ENCODE measurements around the gene NTF3.

NTF3 gene

DNA sequence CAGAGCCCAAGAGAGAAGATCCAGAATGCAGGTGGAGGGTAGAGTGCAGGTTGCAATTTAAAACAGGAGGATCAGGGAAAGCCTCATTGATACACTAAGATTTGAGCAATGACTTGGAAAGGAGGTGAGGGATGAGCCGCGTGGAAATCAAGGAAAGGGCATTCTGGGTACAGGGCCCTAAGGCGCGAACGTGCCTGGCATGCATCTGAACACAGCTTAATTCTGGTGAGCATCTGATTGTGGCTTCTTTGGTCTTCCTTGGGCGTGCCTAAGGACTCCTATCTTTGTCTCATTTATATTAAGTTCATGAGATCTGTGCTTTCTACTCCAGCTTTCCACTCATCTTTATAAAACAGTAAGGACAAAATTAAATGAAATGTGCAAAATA, 79.3 kb downstream of the NTF3 start:
- no peak for DNase-seq (ENCODE audit: low read depth)

DNA sequence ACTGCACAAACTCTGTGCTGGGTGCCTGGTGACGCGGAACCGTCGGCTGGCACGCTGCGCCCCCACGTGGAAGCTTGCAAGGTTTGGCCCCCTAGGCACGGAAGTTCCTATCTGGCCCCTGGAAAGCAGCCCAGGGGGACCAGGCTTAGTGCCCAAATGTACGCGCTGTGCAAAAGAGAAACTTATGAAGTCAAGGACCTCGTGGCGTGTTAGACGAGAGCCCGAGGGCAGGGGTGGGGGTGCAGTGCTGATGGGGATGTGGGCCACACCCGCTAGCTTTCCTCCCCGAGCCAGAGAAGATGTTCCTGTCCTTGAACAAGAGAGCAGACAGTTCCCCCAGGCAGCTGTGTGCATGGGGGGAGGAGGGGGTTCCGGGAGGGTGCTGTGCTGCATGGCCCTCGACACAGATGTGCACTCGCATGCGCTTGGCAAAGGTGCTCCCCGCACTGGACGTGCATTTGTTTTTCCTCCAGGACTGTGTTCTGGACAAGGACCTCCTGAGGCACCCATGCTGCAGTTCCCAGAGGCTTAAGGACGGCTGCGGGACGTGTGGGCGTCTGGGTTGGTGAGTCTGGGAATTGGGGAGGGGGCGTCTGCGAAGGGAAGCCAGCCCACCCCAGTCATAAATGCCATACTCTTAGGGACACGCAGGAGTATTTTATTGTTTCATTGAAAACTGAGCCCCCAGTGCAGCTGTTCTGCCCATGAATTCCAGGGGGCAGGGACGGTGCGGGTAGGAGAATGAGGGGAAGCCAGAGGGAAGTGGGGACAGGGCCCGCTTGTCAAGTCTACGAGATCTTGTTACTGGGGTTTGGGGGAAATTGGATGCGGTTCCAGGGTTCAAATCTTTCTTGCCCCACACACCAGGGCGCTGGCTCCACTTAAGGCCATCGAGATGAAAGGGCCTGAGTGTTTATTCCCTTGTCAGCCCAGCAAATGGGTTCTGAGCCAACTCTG, 80.0 kb downstream of the NTF3 start:
- DNase-seq (ENCODE audit: low read depth) = no peak

DNA sequence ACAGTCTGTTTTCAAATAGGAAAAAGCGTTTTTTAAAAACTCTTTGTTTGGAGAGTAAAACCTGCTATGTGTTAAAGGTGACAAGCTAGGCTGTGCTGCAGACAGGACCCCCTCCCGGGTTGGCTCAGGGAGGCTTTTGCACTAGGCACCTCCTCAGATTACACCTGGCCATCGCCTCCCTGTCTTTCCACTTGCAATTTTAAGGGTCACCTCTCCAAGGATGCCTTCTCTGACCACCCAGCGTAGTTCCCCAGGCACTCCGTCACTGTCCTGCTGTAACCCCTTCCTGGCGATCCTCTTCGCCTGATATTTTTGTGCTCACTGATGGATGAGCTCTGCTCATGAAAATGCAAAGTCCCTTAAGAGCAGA, 80.7 kb downstream of the NTF3 start:
- DNase-seq (ENCODE audit: low read depth) = no peak

- DNase-seq (ENCODE audit: low read depth) = no peak
These were observed 81.5 kb downstream of the NTF3 start for GRCh38 chr12:5513406-5513805.

- no peak for DNase-seq (ENCODE audit: low read depth)
These were observed 82.1 kb downstream of the NTF3 start for GRCh38 chr12:5514016-5514415.

DNA sequence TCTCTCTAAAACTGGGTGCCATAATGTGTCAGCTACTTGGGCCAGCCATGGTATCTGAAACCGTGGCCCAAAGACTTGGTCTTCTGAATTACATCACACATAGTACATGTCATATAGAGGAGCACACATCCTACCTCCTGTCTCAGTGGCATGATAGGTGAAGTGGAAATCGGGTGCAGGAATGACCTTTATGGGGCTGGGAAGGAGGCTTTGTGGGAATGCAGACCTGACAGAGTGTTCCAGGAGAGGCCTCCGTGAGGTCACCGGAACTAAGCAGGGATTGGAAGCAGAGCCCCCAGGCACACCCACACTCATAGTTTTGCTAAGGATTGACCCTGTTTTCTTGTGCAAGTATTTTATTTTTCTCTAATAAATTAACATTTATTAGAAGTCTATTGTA, 82.6 kb downstream of the NTF3 start:
- no peak for DNase-seq (ENCODE audit: low read depth)

DNA sequence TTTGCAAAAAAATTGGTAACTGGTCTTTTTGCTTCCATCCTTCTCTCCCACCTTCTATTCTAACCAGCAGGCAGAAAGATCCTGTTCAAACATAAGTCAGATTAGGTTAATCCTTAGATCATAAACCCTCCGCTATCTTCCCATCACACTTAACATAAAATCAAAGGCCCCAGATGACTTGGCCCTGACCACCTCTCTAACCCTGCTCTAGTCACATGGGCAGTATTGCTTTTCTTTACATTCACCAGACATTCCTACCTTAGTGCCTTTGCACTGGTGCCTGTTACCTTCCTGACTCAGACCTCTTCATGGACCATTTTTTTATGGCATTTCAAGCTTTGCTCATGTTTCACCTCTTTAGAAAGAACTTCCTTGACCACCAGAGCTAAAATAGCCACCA, 83.5 kb downstream of the NTF3 start:
- DNase-seq (ENCODE audit: low read depth) = no peak

DNA sequence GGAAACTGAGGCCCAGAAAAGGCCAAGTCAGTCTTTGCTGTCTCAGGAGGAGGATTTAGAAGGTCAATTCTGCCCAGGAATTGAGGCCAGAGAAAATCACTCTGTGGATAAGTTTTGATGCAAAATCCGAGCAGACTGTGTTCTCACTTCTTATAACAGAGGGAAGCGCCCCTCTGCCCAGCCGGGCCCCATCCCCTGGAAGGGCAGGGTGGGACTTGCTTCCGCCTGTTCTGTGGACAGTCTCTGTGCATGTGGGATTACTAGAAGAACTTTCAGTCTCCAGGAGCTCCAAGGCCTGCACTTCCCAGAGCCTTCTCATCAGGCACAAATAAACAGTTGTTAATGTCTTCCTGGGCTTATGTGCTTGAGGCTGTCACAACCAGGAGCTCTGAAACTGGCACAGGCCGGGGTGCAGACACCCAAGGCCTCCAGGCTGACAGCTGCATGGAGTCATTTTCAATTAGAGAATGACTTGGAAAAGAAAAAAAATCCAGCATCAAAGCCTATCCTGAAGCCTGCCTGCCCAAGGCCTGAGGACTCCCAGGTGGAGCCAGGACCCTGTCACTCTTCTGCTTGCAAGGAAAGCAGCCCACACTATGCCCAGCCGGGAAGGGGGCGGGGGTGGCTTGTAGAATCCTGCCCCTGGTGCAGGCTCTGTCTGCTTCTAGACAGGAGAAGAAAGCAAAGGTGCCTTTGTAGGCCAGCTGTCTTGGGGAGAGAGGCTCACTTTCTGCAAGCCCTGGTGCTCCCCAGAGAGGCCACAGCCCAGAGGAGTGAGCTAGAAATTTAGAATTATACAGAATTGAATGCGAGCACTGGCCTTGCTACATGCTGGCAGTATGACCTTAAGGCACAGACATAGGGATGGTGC, 84.7 kb downstream of the NTF3 start:
- DNase-seq (ENCODE audit: low read depth) = no peak

- DNase-seq (ENCODE audit: low read depth) = no peak
These were observed 86.9 kb downstream of the NTF3 start for GRCh38 chr12:5518584-5519365.

GRCh38 chr12:5520037-5520436, 88.1 kb downstream of the NTF3 start:
- DNase-seq (ENCODE audit: low read depth) = no peak

DNA sequence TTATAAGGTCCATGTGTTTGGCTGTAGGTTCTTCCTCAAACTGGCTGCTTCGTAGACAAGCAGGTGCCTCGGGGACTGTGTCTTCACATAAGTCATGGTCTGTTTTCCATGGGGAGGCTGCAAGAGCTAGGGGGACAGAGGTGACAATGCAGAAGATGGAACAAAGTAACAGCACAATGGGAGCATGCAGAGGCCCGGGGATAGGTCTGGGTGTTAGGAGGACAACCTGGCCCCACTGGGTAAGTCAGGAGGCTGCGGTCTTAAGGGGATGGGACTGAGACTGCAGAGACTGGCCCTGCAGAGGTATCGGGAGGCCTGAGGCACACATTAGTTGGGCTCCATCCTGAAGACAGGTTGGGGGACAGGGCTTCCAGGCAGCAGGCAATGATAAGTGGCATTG, 88.9 kb downstream of the NTF3 start:
- DNase-seq (ENCODE audit: low read depth) = no peak

DNA sequence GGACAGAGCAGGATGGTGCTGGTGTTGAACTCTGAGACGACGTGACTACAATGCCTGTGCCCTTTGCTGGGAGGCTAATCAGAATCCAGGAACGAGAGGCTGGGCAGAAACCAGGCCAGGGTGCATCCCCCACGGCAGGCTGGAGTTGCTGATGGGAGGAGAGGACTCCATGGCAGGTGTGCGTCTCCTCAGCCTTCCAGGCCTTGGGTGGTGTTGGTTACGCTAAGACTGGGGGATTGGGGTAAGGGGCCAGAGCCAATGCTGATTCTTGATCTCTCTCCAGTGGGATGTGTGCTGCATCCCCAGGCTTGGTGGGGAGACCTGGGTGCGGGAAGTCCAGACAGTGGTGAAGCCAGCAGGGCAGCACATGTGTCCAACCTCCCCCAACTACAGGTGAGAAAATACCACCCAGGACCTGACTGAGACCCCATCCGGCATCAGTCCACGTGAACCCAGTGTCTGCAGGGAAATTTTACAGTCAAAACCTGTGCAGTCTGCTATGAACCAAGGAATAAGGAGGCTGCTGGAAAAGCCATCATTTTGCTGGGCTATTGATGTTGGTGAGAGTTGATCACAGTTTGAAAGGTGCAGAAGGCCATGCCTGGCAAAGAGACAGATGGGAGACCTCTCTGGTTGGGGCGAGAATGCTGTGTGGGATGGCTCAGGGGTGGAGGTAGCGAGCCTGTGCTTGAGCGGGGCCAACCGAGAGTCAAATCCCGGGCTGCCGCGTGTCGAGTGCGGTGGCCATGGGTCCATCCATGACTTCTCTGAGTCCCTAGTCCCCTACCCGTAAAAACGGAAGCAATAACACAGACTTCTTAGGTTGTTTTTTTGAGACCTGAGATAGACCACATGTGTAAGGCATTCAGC, 89.8 kb downstream of the NTF3 start:
- DNase-seq (ENCODE audit: low read depth) = no peak

- DNase-seq (ENCODE audit: low read depth) = no peak
These were observed 90.8 kb downstream of the NTF3 start for GRCh38 chr12:5522432-5523335.

- no peak for DNase-seq (ENCODE audit: low read depth)
These were observed 91.6 kb downstream of the NTF3 start for GRCh38 chr12:5523396-5524115.

GRCh38 chr12:5524116-5524768, 92.3 kb downstream of the NTF3 start:
- DNase-seq (ENCODE audit: low read depth) = no peak

DNA sequence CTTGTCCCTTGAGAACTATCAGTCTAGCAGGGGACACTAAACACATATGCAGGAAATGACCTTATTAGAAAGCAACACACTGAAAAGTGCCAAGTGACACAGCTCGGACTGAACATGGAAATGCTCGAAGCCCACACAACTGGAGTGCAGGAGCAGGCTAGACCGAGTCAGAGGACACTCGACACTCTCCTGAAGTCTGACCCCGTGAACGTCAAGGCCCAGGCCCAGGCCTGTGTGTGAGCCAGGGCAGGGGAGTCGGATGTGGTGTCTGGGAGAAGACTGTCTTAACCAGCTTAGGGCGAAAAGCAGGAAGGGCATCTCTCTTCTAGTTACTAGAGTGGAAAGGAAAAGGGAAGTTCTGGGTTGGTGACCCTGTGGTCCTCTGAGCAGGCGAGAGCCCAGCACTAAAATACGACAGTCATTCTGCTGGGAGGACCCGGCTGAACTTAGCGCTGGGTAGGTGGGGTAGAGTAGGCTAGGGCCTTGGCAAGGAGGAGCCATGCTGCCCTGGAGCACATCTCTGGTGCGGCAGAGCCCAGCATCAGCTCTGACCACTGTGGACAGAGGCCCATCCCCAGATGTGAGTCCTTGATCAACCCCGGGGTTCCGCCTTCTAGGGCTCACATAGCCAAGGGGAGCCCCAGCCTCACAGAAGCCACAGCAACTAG, 93.0 kb downstream of the NTF3 start:
- DNase-seq (ENCODE audit: low read depth) = no peak

- DNase-seq (ENCODE audit: low read depth) = no peak
These were observed 94.0 kb downstream of the NTF3 start for GRCh38 chr12:5525783-5526367.

DNA sequence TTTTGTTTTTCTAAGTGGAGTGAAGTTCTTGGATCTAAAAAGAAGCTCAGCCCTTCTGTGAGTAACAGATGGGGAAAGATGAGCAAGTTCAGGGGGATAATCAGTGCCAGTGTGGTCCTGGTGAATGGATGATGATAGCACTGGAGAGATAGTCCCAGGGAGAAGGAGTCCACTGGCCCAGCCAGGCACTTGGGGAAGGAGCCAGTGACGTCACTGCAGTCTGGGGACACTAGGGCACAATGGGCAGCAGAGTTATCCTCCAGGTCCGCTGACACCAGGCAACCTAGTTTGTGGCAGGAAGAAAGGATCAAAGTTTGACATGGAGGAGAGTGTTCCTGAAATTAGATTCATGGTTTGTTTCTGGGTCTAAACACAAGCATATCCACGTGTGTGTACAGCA, 101.5 kb downstream of the NTF3 start:
- no peak for DNase-seq (ENCODE audit: low read depth)
